Fibroblast of villous mesenchyme (primary cell): Measurements from ENCODE around the gene IFI27L2. TPM values are rescaled to one million over a fixed set of nuclear protein-coding genes. Genes with fewer than 3 reads are reported as not detected.
"Not testable (repeated sequence)": the region's sequence is repeated elsewhere in the genome, so short reads cannot be mapped to it uniquely, and the experiment has no call there.

Experiments used
- DNase-seq: peaks from one replicate; pipeline ENCODE4 v3.0.0-alpha.2; 2010; ENCODE audit warnings: low read depth
- H3K4me3 ChIP-seq: 2 replicates; pipeline ENCODE4 v1.5.1; 2011; ENCODE audit warnings: low read depth, mild to moderate bottlenecking, low read length
- CTCF ChIP-seq: IDR thresholded peaks from 2 replicates; pipeline ENCODE4 v1.5.1; 2012; ENCODE audit warnings: low read depth, mild to moderate bottlenecking, low read length; ENCODE audit not compliant: insufficient read depth
- total RNA-seq: library from RNA; depleted of rRNA; stranded (reverse); fragments of >200 nt; gene quantifications from 2 replicates; pipeline ENCODE4 v1.2.3, GENCODE V29; 2012

Gene IFI27L2
- total RNA-seq, 1 donor = 94.1 TPM

GRCh38 chr14:94157197-94157596, 27.8 kb upstream of the IFI27L2 start:
- DNase-seq = no peak
- no peak overlapping the region for H3K4me3 ChIP-seq
- no peak for TF ChIP-seq CTCF

GRCh38 chr14:94156143-94156542, 26.7 kb upstream of the IFI27L2 start:
- H3K4me3 ChIP-seq, DNase-seq: not testable (repeated sequence)

- no peak for DNase-seq
- TF ChIP-seq CTCF = no peak
- no peak overlapping the region for H3K4me3 ChIP-seq
Observed at GRCh38 chr14:94153750-94154342, 24.4 kb upstream of the IFI27L2 start.

GRCh38 chr14:94152676-94153075, 23.3 kb upstream of the IFI27L2 start:
- H3K4me3 ChIP-seq = no peak overlapping the region
- no peak for DNase-seq
- TF ChIP-seq CTCF = no peak

- no peak overlapping the region for H3K4me3 ChIP-seq
- no peak for TF ChIP-seq CTCF
- DNase-seq = no peak
Observed at GRCh38 chr14:94145902-94146527, 16.6 kb upstream of the IFI27L2 start.

- no peak for DNase-seq
- no peak overlapping the region for H3K4me3 ChIP-seq
- TF ChIP-seq CTCF = no peak
Observed at GRCh38 chr14:94144765-94145164, 15.4 kb upstream of the IFI27L2 start.

GRCh38 chr14:94143711-94144110, 14.3 kb upstream of the IFI27L2 start:
- DNase-seq = no peak
- no peak for TF ChIP-seq CTCF
- no peak overlapping the region for H3K4me3 ChIP-seq
